ENCODE measurements around the gene INPP5A.

GRCh38 chr10:132551808-132552130 lies 14.2 kb downstream of the INPP5A start:
- TF ChIP-seq CTCF (IDR thresholded peaks at IDR 0.05): no peak
- TF ChIP-seq EZH2 (IDR thresholded peaks at IDR 0.05; ENCODE audit: borderline replicate concordance, insufficient read depth, low read depth, low read length, poor library complexity, severe bottlenecking): no peak
